Stimulated activated CD4-positive, alpha-beta T cell treated with anti-CD3 and anti-CD28 coated beads, Interleukin-4, amount 100 ng/mL, for 48 hours (primary cell): ENCODE data around the gene DOK4.
"Not testable (repeated sequence)": the region's sequence is repeated elsewhere in the genome, so short reads cannot be mapped to it uniquely, and the experiment has no call there.

Source experiments
- DNase-seq, 2 donors: peaks; one replicate each; pipeline ENCODE4 v3.0.0-alpha.2; 2020; ENCODE audit warnings: low read depth in 2 of 2

The DOK4 gene

DNA sequence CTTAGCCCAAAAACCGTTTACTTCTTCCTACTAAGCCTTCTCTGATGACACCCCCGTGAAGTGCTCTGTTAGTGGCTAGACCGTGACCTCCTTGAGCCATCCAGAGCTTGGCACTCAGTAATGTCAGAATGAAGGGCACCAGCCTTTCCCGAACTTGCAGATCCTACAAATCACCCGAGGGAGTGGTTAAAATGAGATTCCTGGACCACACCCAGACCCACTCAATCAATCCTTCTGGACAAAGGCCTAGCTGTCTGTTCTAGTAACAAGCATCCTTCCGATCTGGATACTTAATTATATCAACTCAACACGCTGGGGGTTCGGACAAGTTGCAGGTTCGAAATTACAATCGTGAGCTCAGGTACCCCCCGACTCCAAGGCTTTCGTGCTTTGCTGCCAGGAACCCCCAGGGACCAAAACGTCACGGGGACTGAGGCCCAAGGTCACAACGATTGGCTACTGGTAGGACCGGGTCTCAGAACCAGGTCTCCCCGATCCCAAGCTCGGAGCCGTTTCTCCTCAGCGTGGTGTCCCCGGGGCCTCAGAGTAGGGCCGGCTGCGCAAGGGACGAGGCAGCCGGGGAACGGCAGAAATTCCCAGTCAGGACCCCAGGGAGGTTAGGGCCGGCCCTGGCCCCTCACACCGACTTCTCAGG is 39.6 kb downstream of the DOK4 start:
- DNase-seq, result peak in 1 of 2 donors; percentile 18

GRCh38 chr16:57445510-57445909 is 40.8 kb downstream of the DOK4 start:
- DNase-seq, result no peak

DNA sequence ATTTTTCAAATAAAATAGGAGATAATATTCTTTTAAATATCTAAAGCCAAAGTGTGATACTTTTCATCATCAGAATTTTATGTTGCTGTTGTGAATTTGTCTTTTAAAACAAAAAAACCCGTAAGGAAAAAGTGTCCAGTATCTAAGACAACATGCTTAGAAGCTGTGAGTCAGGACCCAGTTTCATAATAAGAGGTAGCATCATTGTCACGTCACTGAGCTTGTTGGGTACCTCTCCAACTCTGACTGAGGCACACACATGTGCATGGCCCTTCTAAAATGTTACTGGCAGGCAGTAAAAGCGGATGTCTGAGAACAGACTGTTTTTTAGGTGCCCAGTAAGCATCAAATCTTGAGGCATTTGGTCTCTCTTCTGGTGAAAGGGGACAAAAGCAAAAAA is 41.6 kb downstream of the DOK4 start:
- no peak for DNase-seq

- DNase-seq, result not testable (repeated sequence)
Observed at GRCh38 chr16:57440551-57440950, 45.7 kb downstream of the DOK4 start.

DNA sequence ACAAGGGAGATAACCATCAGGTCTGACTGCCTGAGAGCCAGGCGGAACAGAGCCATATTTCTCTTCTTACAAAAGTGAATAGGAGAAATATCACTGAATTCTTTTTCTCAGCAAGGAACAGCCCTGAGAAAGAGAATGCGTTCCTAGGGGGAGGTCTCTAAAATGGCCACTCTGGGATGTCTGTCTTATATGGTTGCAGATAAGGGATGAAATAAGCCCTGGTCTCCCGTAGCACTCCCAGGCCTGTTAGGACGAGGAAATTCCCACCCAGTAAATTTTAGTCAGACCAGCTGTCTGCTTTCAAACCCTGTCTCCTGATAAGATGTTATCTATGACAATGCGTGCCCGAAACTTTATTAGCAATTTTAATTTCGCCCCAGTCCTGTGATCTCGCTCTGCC is 46.3 kb downstream of the DOK4 start:
- DNase-seq, result not testable (repeated sequence)

- no peak for DNase-seq
Observed at GRCh38 chr16:57435838-57436237, 50.5 kb downstream of the DOK4 start.

DNA sequence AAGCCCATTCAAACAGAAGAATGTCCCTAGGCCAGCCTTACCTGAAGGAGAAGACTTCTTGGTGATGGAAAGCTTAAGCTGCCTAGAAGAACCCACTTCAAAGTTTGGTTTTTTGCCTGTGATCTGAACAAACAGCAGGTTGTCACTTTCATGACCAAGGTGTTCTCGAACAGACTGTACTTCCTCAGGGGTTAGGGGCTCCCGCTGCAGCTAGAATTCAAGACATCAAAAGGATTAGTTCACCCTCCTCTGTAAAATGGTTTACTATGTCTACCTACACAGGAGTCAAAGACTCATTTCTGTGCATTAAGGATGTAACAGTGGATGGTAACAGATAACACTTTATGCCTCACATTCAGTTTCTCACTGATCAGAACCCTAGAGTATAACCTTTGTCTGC is 52.3 kb downstream of the DOK4 start:
- no peak for DNase-seq

GRCh38 chr16:57432989-57433388 is 53.3 kb downstream of the DOK4 start:
- no peak for DNase-seq

DNA sequence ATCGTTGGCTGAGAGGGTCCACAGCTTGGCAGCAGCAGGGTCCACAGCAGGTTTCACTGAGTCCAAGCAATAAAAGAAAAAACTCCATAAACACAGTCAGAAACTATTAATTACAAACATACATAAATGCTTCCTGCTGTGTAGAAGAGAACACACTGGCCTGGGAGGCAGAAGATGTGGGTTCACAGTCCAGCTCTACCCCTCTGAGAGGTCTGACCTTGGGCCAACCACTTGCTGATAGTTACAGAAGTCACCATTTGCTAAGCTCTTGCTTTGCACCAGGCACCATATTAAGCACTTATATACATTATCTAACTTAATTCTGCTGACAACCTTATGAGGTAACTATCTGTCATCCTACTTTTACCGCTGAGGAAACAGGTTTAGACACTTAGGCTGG is 53.8 kb downstream of the DOK4 start:
- DNase-seq, result no peak

- DNase-seq, result no peak
Observed at GRCh38 chr16:57430955-57431354, 55.3 kb downstream of the DOK4 start.

GRCh38 chr16:57427824-57428223 is 58.5 kb downstream of the DOK4 start:
- no peak for DNase-seq

DNA sequence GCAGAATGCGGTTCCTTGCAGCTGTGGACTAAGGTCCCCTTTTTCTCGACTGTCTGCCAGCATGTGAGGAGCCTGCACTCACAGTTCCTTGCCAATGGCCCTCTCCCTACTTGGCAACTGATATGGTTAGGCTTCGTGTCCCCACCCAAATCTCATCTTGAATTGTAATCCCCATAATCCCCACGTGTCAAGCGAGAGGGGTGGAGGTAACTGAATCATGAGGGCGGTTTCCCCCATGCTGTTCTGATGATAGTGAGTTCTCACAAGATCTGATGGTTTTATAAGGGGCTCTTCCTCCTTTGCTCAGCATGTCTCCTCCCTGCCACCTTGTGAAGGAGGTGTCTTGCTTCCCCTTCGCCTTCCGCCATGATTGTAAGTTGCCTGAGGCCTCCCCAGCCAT is 59.0 kb downstream of the DOK4 start:
- no peak for DNase-seq

DNA sequence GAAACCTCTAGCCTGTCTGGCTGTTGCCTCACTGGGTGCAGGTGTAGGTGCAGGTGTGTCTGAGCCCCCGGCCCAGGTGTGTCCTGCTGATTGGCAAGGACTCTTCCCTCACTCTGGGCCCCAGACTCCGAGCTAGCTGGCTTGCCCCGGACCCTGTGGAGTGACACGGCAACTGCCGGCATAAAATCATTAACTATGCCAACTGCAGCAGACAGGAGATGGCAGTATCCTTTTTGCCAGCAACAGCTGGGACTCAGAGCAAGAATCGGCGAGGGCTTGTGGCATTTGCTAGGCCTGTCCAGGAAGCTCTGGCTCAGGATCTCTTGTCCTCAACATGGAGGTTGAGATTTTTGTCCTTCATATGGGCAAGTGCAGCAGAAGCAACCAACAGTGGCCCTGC is 59.9 kb downstream of the DOK4 start:
- DNase-seq, result no peak

- no peak for DNase-seq
Observed at GRCh38 chr16:57424583-57424982, 61.7 kb downstream of the DOK4 start.

DNA sequence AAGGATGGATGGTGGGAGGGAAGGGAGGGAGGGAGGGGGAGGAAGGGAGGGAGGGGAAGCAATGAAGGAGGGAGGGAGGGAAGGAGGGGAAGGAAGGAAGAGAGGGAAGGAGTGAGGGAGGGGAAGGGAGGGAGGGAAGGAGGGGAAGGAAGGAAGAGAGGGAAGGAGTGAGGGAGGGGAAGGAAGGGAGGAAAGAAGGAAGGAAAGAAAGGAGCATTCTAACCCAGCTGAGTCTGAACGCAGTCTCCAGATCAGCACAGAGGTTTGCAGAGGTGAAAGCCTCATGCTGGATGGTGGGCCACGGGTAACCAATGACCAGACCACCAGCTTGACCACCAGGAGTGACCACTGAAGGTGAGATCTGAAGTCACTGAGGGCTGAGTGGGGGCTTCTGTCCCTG is 63.1 kb downstream of the DOK4 start:
- DNase-seq, result no peak

- DNase-seq, result no peak
Observed at GRCh38 chr16:57422026-57422944, 64.0 kb downstream of the DOK4 start.
